Activated CD4-positive, alpha-beta memory T cell treated with anti-CD3 and anti-CD28 coated beads for 36 hours (primary cell): ENCODE data around the gene IGSF9. TPM values are rescaled to one million over a fixed set of nuclear protein-coding genes. Genes with fewer than 3 reads are reported as not detected.

ENCODE experiments used
- CTCF ChIA-PET: fragments of 350-600 bp; sonication (Branson Sonifier 250); formaldehyde crosslinking; loops from one replicate; lab custom pipeline; 2021; ENCODE audit warnings: antibody characterized with exemption, inconsistent platforms; lab: Charles Lee
- POLR2A ChIA-PET: fragments of 350-600 bp; sonication (Branson Sonifier 250); formaldehyde crosslinking; loops from one replicate; lab custom pipeline; 2021; ENCODE audit warnings: antibody characterized with exemption; lab: Charles Lee
- DNase-seq: peaks from one replicate; pipeline ENCODE4 v3.0.0-alpha.2; 2020
- H3K27ac Mint-ChIP-seq: one replicate; pipeline ENCODE4 v1.8.0; 2021; ENCODE audit warnings: mixed read lengths
- H3K27me3 Mint-ChIP-seq: one replicate; pipeline ENCODE4 v1.8.0; 2021; ENCODE audit warnings: mixed read lengths
- H3K36me3 Mint-ChIP-seq: one replicate; pipeline ENCODE4 v1.8.0; 2021; ENCODE audit warnings: mixed read lengths
- H3K4me1 Mint-ChIP-seq: one replicate; pipeline ENCODE4 v1.8.0; 2021; ENCODE audit warnings: low read depth, mixed read lengths
- H3K4me3 Mint-ChIP-seq: one replicate; pipeline ENCODE4 v1.8.0; 2021; ENCODE audit warnings: mild to moderate bottlenecking, mixed read lengths
- H3K9me3 Mint-ChIP-seq: one replicate; pipeline ENCODE4 v1.8.0; 2021; ENCODE audit warnings: mixed read lengths
- intact Hi-C: fragments of 100-400 bp; cut with micrococcal nuclease; formaldehyde crosslinking; loops from one replicate; pipeline ENCODE4 v1.15.1; 2023
- total RNA-seq, 2 experiments: library from RNA; stranded (reverse); gene quantifications; one replicate each; pipeline ENCODE4 v1.2.3, GENCODE V29; 2021

Gene IGSF9
- total RNA-seq, 2 experiments from 2014 or later = 0.05 TPM; not detected in 1

- intact Hi-C loops = no loop called here
- no peaks in the 10 kb centered on the region for H3K4me1 Mint-ChIP-seq
These were observed 25.5 kb upstream of the IGSF9 start for GRCh38 chr1:159970932-159971342.

GRCh38 chr1:159968901-159969300, 23.5 kb upstream of the IGSF9 start:
- ChIA-PET CTCF (interaction anchor here (1.3 to 1.9 kb wide), 2 partner anchors 37 to 39 kb away, joined by 8 read pairs; no protein-coding TSS in a partner anchor), POLR2A (no interaction called here)
- intact Hi-C loops = no loop called here
- Mint-ChIP-seq H3K4me3 (no peak overlapping the region), H3K27ac (no peak overlapping the region), H3K4me1 (no peaks in the 10 kb centered on the region), H3K9me3 (no peaks in the 10 kb centered on the region), H3K36me3 (no peaks in the 10 kb centered on the region), H3K27me3 (peaks cover 28% of the 10 kb centered on the region)
- no peak for DNase-seq

More at GRCh38 chr1:159970932-159971342, 25.5 kb upstream of the IGSF9 start:
- Mint-ChIP-seq H3K4me3 (no peak overlapping the region), H3K27ac (no peak overlapping the region), H3K36me3 (no peaks in the 10 kb centered on the region), H3K9me3 (no peaks in the 10 kb centered on the region), H3K27me3 (peaks cover 23% of the 10 kb centered on the region)
- CTCF ChIA-PET = interaction anchor here (3.7 kb wide), 1 partner anchor 36 kb away, joined by 23 read pairs; no protein-coding TSS in a partner anchor
- no peak for DNase-seq
- POLR2A ChIA-PET = no interaction called here

GRCh38 chr1:159965263-159965662, 19.9 kb upstream of the IGSF9 start:
- H3K9me3 Mint-ChIP-seq = no peaks in the 10 kb centered on the region
- POLR2A ChIA-PET = no interaction called here
- no peak overlapping the region for H3K27ac Mint-ChIP-seq
- intact Hi-C loops = no loop called here
- no peaks in the 10 kb centered on the region for H3K4me1 Mint-ChIP-seq
- H3K36me3 Mint-ChIP-seq = no peaks in the 10 kb centered on the region
- CTCF ChIA-PET = interaction anchor here (4.4 kb wide), 1 partner anchor 42 kb away, joined by 22 read pairs; no protein-coding TSS in a partner anchor
- peaks cover 21% of the 10 kb centered on the region for H3K27me3 Mint-ChIP-seq
- DNase-seq = no peak
- H3K4me3 Mint-ChIP-seq = no peak overlapping the region

GRCh38 chr1:159964144-159964543, 18.7 kb upstream of the IGSF9 start:
- Mint-ChIP-seq H3K4me3 (no peak overlapping the region), H3K4me1 (peaks cover 5% of the 10 kb centered on the region), H3K27ac (no peak overlapping the region), H3K36me3 (no peaks in the 10 kb centered on the region), H3K27me3 (peaks cover 21% of the 10 kb centered on the region), H3K9me3 (no peaks in the 10 kb centered on the region)
- DNase-seq = no peak
- ChIA-PET POLR2A (no interaction called here), CTCF (interaction anchor here (4.4 kb wide), 1 partner anchor 43 kb away, joined by 22 read pairs; no protein-coding TSS in a partner anchor)
- intact Hi-C loops = no loop called here

GRCh38 chr1:159962176-159962575, 16.8 kb upstream of the IGSF9 start:
- CTCF ChIA-PET = interaction anchor here (4.4 kb wide), 1 partner anchor 45 kb away, joined by 22 read pairs; no protein-coding TSS in a partner anchor
- intact Hi-C loops = no loop called here
- H3K4me1 Mint-ChIP-seq = peaks cover 11% of the 10 kb centered on the region
- POLR2A ChIA-PET = no interaction called here
- no peak overlapping the region for H3K4me3 Mint-ChIP-seq
- H3K27ac Mint-ChIP-seq = no peak overlapping the region
- peaks cover 11% of the 10 kb centered on the region for H3K27me3 Mint-ChIP-seq
- H3K9me3 Mint-ChIP-seq = no peaks in the 10 kb centered on the region
- no peak for DNase-seq
- no peaks in the 10 kb centered on the region for H3K36me3 Mint-ChIP-seq

GRCh38 chr1:159961636-159962035, 16.2 kb upstream of the IGSF9 start:
- ChIA-PET POLR2A (no interaction called here), CTCF (no interaction called here)

GRCh38 chr1:159960721-159961381, 15.4 kb upstream of the IGSF9 start:
- no peaks in the 10 kb centered on the region for H3K36me3 Mint-ChIP-seq

More at GRCh38 chr1:159961636-159962035, 16.2 kb upstream of the IGSF9 start:
- Mint-ChIP-seq H3K36me3 (no peaks in the 10 kb centered on the region), H3K9me3 (no peaks in the 10 kb centered on the region), H3K27me3 (peaks cover 11% of the 10 kb centered on the region), H3K27ac (no peak overlapping the region), H3K4me3 (no peak overlapping the region), H3K4me1 (peaks cover 11% of the 10 kb centered on the region)
- no peak for DNase-seq
- intact Hi-C loops = no loop called here

GRCh38 chr1:159959451-159959850, 14.0 kb upstream of the IGSF9 start:
- Mint-ChIP-seq H3K4me1 (peaks cover 11% of the 10 kb centered on the region), H3K36me3 (no peaks in the 10 kb centered on the region), H3K4me3 (no peak overlapping the region), H3K27ac (no peak overlapping the region), H3K27me3 (peaks cover 10% of the 10 kb centered on the region), H3K9me3 (no peaks in the 10 kb centered on the region)
- CTCF ChIA-PET = interaction anchor here (1.6 to 5.7 kb wide), 2 partner anchors 48 to 58 kb away, joined by 4 to 34 read pairs; no protein-coding TSS in a partner anchor
- POLR2A ChIA-PET = no interaction called here
- intact Hi-C loops = no loop called here
- DNase-seq = no peak

More at GRCh38 chr1:159960721-159961381, 15.4 kb upstream of the IGSF9 start:
- Mint-ChIP-seq H3K27me3 (peaks cover 14% of the 10 kb centered on the region), H3K4me1 (peaks cover 11% of the 10 kb centered on the region), H3K4me3 (no peak overlapping the region), H3K27ac (no peak overlapping the region), H3K9me3 (no peaks in the 10 kb centered on the region)
- ChIA-PET POLR2A (no interaction called here), CTCF (no interaction called here)
- intact Hi-C loops = no loop called here
- DNase-seq = no peak

- Mint-ChIP-seq H3K4me1 (peaks cover 11% of the 10 kb centered on the region), H3K9me3 (no peaks in the 10 kb centered on the region), H3K4me3 (no peak overlapping the region), H3K27ac (no peak overlapping the region), H3K27me3 (peaks cover 13% of the 10 kb centered on the region), H3K36me3 (no peaks in the 10 kb centered on the region)
- peak; percentile 24 for DNase-seq
- CTCF ChIA-PET = interaction anchor here (1.6 to 5.7 kb wide), 2 partner anchors 48 to 59 kb away, joined by 4 to 34 read pairs; no protein-coding TSS in a partner anchor
- intact Hi-C loops = no loop called here
- POLR2A ChIA-PET = no interaction called here
These were observed 13.4 kb upstream of the IGSF9 start for GRCh38 chr1:159958719-159959380.

- intact Hi-C loops = no loop called here
- Mint-ChIP-seq H3K27ac (no peak overlapping the region), H3K27me3 (peaks cover 17% of the 10 kb centered on the region), H3K36me3 (no peaks in the 10 kb centered on the region), H3K4me1 (peaks cover 11% of the 10 kb centered on the region), H3K4me3 (no peak overlapping the region), H3K9me3 (no peaks in the 10 kb centered on the region)
- ChIA-PET POLR2A (no interaction called here), CTCF (interaction anchor here (0.7 to 5.7 kb wide), 6 partner anchors 14 to 381 kb away, joined by 3 to 34 read pairs (median 3); no protein-coding TSS in a partner anchor)
- no peak for DNase-seq
These were observed 12.4 kb upstream of the IGSF9 start for GRCh38 chr1:159957824-159958268.

- POLR2A ChIA-PET = no interaction called here
- CTCF ChIA-PET = interaction anchor here (5.7 kb wide), 1 partner anchor 52 kb away, joined by 34 read pairs; no protein-coding TSS in a partner anchor
- H3K27me3 Mint-ChIP-seq = peaks cover 31% of the 10 kb centered on the region
- peaks cover 11% of the 10 kb centered on the region for H3K4me1 Mint-ChIP-seq
- no peak overlapping the region for H3K27ac Mint-ChIP-seq
- H3K4me3 Mint-ChIP-seq = no peak overlapping the region
- no peaks in the 10 kb centered on the region for H3K9me3 Mint-ChIP-seq
- no peak for DNase-seq
- no peaks in the 10 kb centered on the region for H3K36me3 Mint-ChIP-seq
- intact Hi-C loops = no loop called here
These were observed 10.0 kb upstream of the IGSF9 start for GRCh38 chr1:159955456-159955855.
